K562 (cell line): ENCODE results near the gene LPCAT1. TPM values are rescaled to one million over a fixed set of nuclear protein-coding genes. Genes with fewer than 3 reads are reported as not detected.

ENCODE experiments used
- ATAC-seq: fragments of 200-7000 bp; cut with Tn5 transposase; 3 replicates; pipeline ENCODE4 v1.9.1; 2020; ENCODE audit warnings: moderate library complexity
- BruUV-seq: library from RNA; stranded (reverse); fragments of 400-500 nt; replicated peaks from 2 replicates; lab custom pipeline; 2021; lab: Mats Ljungman, UMichigan
- CTCF ChIA-PET: fragments of 300-600 bp; formaldehyde crosslinking; extraction: SDS; loops from one replicate; lab custom pipeline; 2021; ENCODE audit warnings: low intra/inter-chr PET ratio; lab: Yijun Ruan, JAX
- POLR2A ChIA-PET: fragments of 300-600, 350-650 bp; sonication (Branson Sonifier 250); formaldehyde crosslinking; extraction: SDS; loops from one replicate; lab custom pipeline; 2021; ENCODE audit warnings: antibody characterized with exemption, inconsistent platforms; lab: Yijun Ruan, JAX
- DNase-seq, 4 experiments: peaks; one replicate each; pipeline versions ENCODE4 v3.0.0 to v3.0.0-alpha.2; 2011 to 2018; ENCODE audit warnings: low spot score in 3 of 4, mixed read lengths in 3 of 4; ENCODE audit errors: extremely low read depth in 1 of 4
- FAIRE-seq: peaks from 2 replicates; lab custom pipeline; 2011; peaks lifted over from hg19 to GRCh38; lab: Jason Lieb, UNC
- H2AFZ ChIP-seq: 2 replicates; pipeline ENCODE4 v1.6.0; 2011; ENCODE audit warnings: low read depth, low read length, control low read depth, inconsistent platforms
- H3K27ac ChIP-seq: fragments of 200-600 bp; 3 replicates; pipeline ENCODE4 v1.8.0; 2011; ENCODE audit warnings: low read depth, mild to moderate bottlenecking, control low read depth, inconsistent platforms, low read length, moderate library complexity, mixed read lengths; ENCODE audit errors: extremely low read depth
- H3K27me3 ChIP-seq, 2 experiments: fragments of 300-600 bp in 1 of 2; 2 replicates in 1 of 2; 3 replicates in 1 of 2; pipeline versions ENCODE4 v1.6.0 to v1.8.0; 2011; ENCODE audit warnings: inconsistent platforms in 2 of 2, low read length in 2 of 2, mild to moderate bottlenecking in 1 of 2, mixed read lengths in 1 of 2, moderate library complexity in 1 of 2; ENCODE audit not compliant: control insufficient read depth in 2 of 2, insufficient read depth in 2 of 2
- H3K36me3 ChIP-seq: fragments of 300-600 bp; 3 replicates; pipeline ENCODE4 v1.8.0; 2011; ENCODE audit warnings: mild to moderate bottlenecking, low read length, inconsistent platforms; ENCODE audit not compliant: control insufficient read depth, insufficient read depth
- H3K4me1 ChIP-seq, 2 experiments: fragments of 200-600 bp in 1 of 2; replicated peaks in 1 of 2; 2 replicates in 1 of 2; 3 replicates in 1 of 2; pipeline versions ENCODE4 v1.5.1 to v1.8.0; 2011; ENCODE audit warnings: inconsistent platforms in 2 of 2, low read length in 2 of 2, mild to moderate bottlenecking in 1 of 2, mixed read lengths in 1 of 2, moderate library complexity in 1 of 2; ENCODE audit not compliant: control insufficient read depth in 2 of 2, insufficient read depth in 2 of 2
- H3K4me2 ChIP-seq: 2 replicates; pipeline ENCODE4 v1.6.1; 2011; ENCODE audit warnings: low read length, control low read depth, inconsistent platforms, mixed read lengths; ENCODE audit not compliant: insufficient read depth
- H3K4me3 ChIP-seq: fragments of 200-600 bp; sonication (generic), shearing (Covaris generic); 2 replicates; pipeline ENCODE4 v1.5.1; 2016; ENCODE audit warnings: control low read depth, inconsistent platforms
- H3K79me2 ChIP-seq: fragments of 200-600 bp; 3 replicates; pipeline ENCODE4 v1.8.0; 2011; ENCODE audit warnings: low read length, inconsistent platforms; ENCODE audit not compliant: control insufficient read depth, insufficient read depth
- H3K9ac ChIP-seq, 2 experiments: 2 replicates each; pipeline versions ENCODE4 v1.6.0 to v1.6.1; 2011; ENCODE audit warnings: low read depth in 2 of 2, low read length in 2 of 2, control low read depth in 1 of 2, inconsistent platforms in 1 of 2, mild to moderate bottlenecking in 1 of 2, mixed read lengths in 1 of 2; ENCODE audit not compliant: insufficient read depth in 1 of 2
- H3K9me1 ChIP-seq: one replicate; pipeline ENCODE4 v1.6.0; 2011; ENCODE audit warnings: inconsistent platforms, mild to moderate bottlenecking, low read length, moderate library complexity; ENCODE audit not compliant: control insufficient read depth, insufficient read depth
- H3K9me3 ChIP-seq: replicated peaks from 2 replicates; pipeline ENCODE4 v1.5.1; 2011; ENCODE audit warnings: low read depth, low read length, inconsistent platforms; ENCODE audit not compliant: control insufficient read depth, insufficient read depth
- H4K20me1 ChIP-seq: replicated peaks from 2 replicates; pipeline ENCODE4 v1.6.1; 2011; ENCODE audit warnings: low read length, inconsistent platforms, mixed read lengths; ENCODE audit not compliant: control insufficient read depth, insufficient read depth
- BRD4 ChIP-seq: fragments of 200-600 bp; sonication (generic); IDR thresholded peaks from 2 replicates; pipeline ENCODE4 v1.6.1; 2017; ENCODE audit warnings: inconsistent platforms
- HMGXB4 ChIP-seq: sonication (generic); formaldehyde crosslinking; IDR thresholded peaks from 2 replicates; pipeline ENCODE4 v1.8.1; 2023; ENCODE audit warnings: mild to moderate bottlenecking, missing genetic modification reagents
- MECOM ChIP-seq: fragments of 250-450 bp; sonication (Bioruptor Pico); IDR thresholded peaks from 2 replicates; pipeline ENCODE4 v1.8.0; 2022; ENCODE audit warnings: inconsistent platforms
- NFIC ChIP-seq: fragments of 450-650 bp; IDR thresholded peaks from 2 replicates; pipeline ENCODE4 v1.6.1; 2017; ENCODE audit warnings: mild to moderate bottlenecking, inconsistent platforms
- POLR2G ChIP-seq: fragments of 200-400 bp; formaldehyde crosslinking; IDR thresholded peaks from 2 replicates; pipeline ENCODE4 v1.6.1; 2017; ENCODE audit warnings: low read depth, mild to moderate bottlenecking, antibody characterized with exemption, low read length, moderate library complexity
- PRMT5 ChIP-seq: sonication (generic); formaldehyde crosslinking; IDR thresholded peaks from 2 replicates; pipeline ENCODE4 v1.5.0; 2020; ENCODE audit warnings: missing genetic modification reagents
- SIN3A ChIP-seq, 2 experiments: fragments of 150-350 bp in 1 of 2; IDR thresholded peaks; 2 replicates each; pipeline ENCODE4 v1.6.1; 2011 to 2016; ENCODE audit warnings: borderline replicate concordance in 2 of 2, low read depth in 2 of 2, low read length in 2 of 2, mild to moderate bottlenecking in 2 of 2, moderate library complexity in 2 of 2; ENCODE audit not compliant: control insufficient read depth in 1 of 2
- TCFL5 ChIP-seq: fragments of 250-450 bp; sonication (Bioruptor Pico); conservative IDR thresholded peaks from 2 replicates; pipeline ENCODE4 v1.6.1; 2021; ENCODE audit warnings: mild to moderate bottlenecking, moderate library complexity, matching md5 sums
- TEAD4 ChIP-seq, 2 experiments: sonication (generic) in 1 of 2; formaldehyde crosslinking in 1 of 2; IDR thresholded peaks; 2 replicates each; pipeline versions ENCODE4 v1.6.1 to v1.8.0; 2012 to 2022; ENCODE audit warnings: borderline replicate concordance in 1 of 2, inconsistent platforms in 1 of 2, low read length in 1 of 2, mild to moderate bottlenecking in 1 of 2, missing genetic modification reagents in 1 of 2
- TSC22D4 ChIP-seq: fragments of 450-650 bp; IDR thresholded peaks from 2 replicates; pipeline ENCODE4 v1.6.1; 2016; ENCODE audit warnings: missing genetic modification characterization, missing biosample characterization, control low read depth
- WHSC1 ChIP-seq: IDR thresholded peaks from one replicate; pipeline ENCODE4 v1.6.1; 2012; ENCODE audit warnings: low read length, control low read depth, inconsistent platforms
- ZC3H8 ChIP-seq: fragments of 450-650 bp; IDR thresholded peaks from 2 replicates; pipeline ENCODE4 v1.6.1; 2017
- ZNF444 ChIP-seq: fragments of 250-450 bp; sonication (Bioruptor Pico); IDR thresholded peaks from 2 replicates; pipeline ENCODE4 v1.4.0; 2020; ENCODE audit warnings: mild to moderate bottlenecking, moderate library complexity
- WGBS: fragments of 100-300 bp; shearing (Covaris generic); methylation state at CpG from one replicate; pipeline ENCODE4 v1.1.6; 2016; ENCODE audit warnings: low coverage, mixed read lengths; ENCODE audit not compliant: insufficient coverage; ENCODE audit errors: missing lambda C conversion rate; 5-methylcytosine and 5-hydroxymethylcytosine counted together
- in situ Hi-C: fragments of 300-500 bp; cut with MboI; formaldehyde crosslinking; loops from 4 replicates; pipeline ENCODE4 v1.15.0; 2018; ENCODE audit warnings: inconsistent platforms, mixed read lengths
- intact Hi-C: fragments of 100-400 bp; cut with micrococcal nuclease; formaldehyde crosslinking; loops from 2 replicates; pipeline ENCODE4 v1.14.2; 2022
- polyA plus RNA-seq, 8 experiments: library from polyadenylated mRNA; depleted of rRNA in 4 of 8; stranded (reverse) in 5 of 8; unstranded in 3 of 8; fragments of >200 nt; fragmentation: Nextera tagmentation in 2 of 8; fragmentation: Illumina TruSeq in 1 of 8; extraction: Ambion mirVana in 2 of 8; extraction: Trizol in 1 of 8; gene quantifications; 2 replicates each; pipeline versions ENCODE4 v1.2.1 to v1.2.3, GENCODE V29; 2011 to 2014; ENCODE audit warnings: inconsistent platforms in 1 of 8, missing spikeins in 1 of 8
- total RNA-seq, 7 experiments: library from RNA; depleted of rRNA in 6 of 7; stranded (reverse); fragments of >200 nt in 6 of 7; fragmentation: Illumina TruSeq in 2 of 7; extraction: Trizol in 2 of 7; gene quantifications; 2 replicates each; pipeline versions ENCODE4 v1.2.1 to v1.2.3, GENCODE V29; 2011 to 2021; ENCODE audit warnings: low replicate concordance in 1 of 7

Gene LPCAT1
- total and polyA plus RNA-seq, 9 of the 15 experiments (the other 6 are each of a cell fraction or from before 2014, with no cell fraction given) = 0.14 to 18.4 (median 13.9) TPM

DNA sequence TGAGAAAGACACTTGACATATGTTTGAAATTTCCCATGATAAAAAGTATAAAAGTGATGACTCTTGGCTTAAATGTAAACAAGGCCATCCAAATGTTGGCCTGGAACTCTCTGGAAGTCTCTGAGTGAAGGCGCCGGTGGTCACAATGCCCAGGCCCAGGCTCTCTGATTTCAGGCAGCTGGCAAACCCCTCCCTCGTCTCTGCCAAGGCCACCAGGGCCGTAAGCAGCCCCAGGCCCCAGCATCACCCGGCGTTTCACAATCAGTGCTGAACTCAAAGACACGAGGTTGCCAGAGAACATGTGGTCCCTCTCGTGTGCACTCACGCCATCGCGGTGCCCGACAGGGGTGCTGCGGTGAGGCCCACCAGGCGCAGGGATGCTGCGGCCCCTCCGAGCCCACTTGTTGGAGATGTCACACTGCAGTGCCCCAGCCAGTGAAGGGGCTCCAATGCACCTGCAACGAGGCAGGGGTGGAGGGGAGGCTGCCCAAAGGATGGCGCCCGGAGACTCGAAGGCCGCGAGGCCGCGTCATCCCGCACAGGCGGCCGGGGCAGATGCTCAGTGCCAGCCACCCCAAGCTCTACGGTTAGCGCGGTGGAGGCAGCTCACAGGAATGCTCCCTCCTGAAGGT is 15.0 kb downstream of the LPCAT1 start:
- no peaks in the 10 kb centered on the region for H3K27me3 ChIP-seq
- FAIRE-seq = no peak
- POLR2A ChIA-PET = interaction anchor here (0.6 kb wide), 1 partner anchor 13 kb away, joined by 3 read pairs; no protein-coding TSS in a partner anchor
- TF ChIP-seq POLR2G (peak; percentile 45; the same call in 1 of the 2 replicates), WHSC1 (no peak)
- TF ChIP-seq, all 486 proteins: peak for 1
- Histone ChIP-seq H3K4me2 (no peak overlapping the region), H3K9me3 (no peaks in the 10 kb centered on the region), H3K79me2 (peaks cover 2% of the 10 kb centered on the region; the same call in 1 of the 3 replicates), H3K36me3 (no peaks in the 10 kb centered on the region; the same call in 2 of the 3 replicates), H4K20me1 (peaks cover 50% of the 10 kb centered on the region), H3K4me3 (no peak overlapping the region), H2AFZ (no peak overlapping the region), H3K27ac (no peak overlapping the region), H3K4me1 (peaks cover 2 to 52% of the 10 kb centered on the region in 2 experiments; a peak in 4 of 5 replicates), H3K9ac (no peak overlapping the region), H3K9me1 (peaks cover 6% of the 10 kb centered on the region)
- ATAC-seq (no peak), DNase-seq (no peak)
- CTCF ChIA-PET = no interaction called here
- in situ Hi-C loops = no loop called here
- WGBS = 76% methylated on average over 30 of the region's 30 CpGs
- intact Hi-C loops = no loop called here
- no TSS peak for BruUV-seq

DNA sequence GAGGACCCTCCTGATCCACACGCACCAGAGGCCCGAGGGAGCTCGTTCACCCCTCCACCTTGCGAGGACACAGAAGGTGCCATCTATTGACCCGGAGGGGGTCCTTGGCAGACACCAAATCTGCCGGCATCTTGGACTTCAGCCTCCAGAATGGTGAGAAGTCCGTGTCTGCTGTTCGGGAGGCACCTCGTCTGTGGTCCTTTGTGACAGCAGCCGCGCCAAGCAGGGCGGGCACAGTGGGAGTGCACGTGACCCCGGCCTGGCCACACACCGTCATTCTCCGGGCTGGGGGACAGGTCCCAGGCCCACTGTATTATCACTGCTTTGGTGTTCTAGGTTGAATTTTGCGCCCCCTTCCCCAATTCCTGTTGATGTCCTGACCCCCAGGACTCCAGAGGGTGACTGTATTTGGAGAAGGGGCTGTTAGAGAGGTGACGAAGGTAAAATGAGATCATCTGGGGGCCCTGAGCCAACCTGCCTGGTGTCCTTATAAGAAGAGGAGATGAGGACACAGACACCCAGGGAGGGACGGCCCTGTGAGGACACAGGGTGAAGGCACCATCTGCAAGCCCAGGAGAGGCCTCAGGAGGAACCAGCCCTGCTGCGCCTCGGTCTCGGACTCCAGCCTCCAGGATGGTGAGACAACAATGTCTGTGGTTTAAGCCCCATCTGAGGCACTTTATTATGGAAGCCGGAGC is 15.7 kb downstream of the LPCAT1 start:
- no peaks in the 10 kb centered on the region; the same call in 2 of the 3 replicates for H3K36me3 ChIP-seq
- no peak overlapping the region for H2AFZ ChIP-seq
- no peak for DNase-seq
- peaks cover 9 to 56% of the 10 kb centered on the region in 2 experiments; a peak in 4 of 5 replicates for H3K4me1 ChIP-seq
- CTCF ChIA-PET = no interaction called here
- H3K9me3 ChIP-seq = no peaks in the 10 kb centered on the region
- FAIRE-seq = no peak
- H3K27me3 ChIP-seq = no peaks in the 10 kb centered on the region
- H3K27ac ChIP-seq = no peak overlapping the region
- H3K9me1 ChIP-seq = peaks cover 9% of the 10 kb centered on the region
- no peak overlapping the region for H3K4me2 ChIP-seq
- ATAC-seq = no peak
- no peak overlapping the region for H3K4me3 ChIP-seq
- no TSS peak for BruUV-seq
- intact Hi-C loops (no loop called here), in situ Hi-C loops (no loop called here)
- no peak overlapping the region for H3K9ac ChIP-seq
- POLR2A ChIA-PET = interaction anchor here (1.3 kb wide), 1 partner anchor 16 kb away, joined by 3 read pairs; the partner anchor contains the start of gene LPCAT1
- peaks cover 2% of the 10 kb centered on the region; the same call in 1 of the 3 replicates for H3K79me2 ChIP-seq
- WGBS = 62% methylated on average over 23 of the region's 23 CpGs
- peaks cover 50% of the 10 kb centered on the region for H4K20me1 ChIP-seq
- no peak for TF ChIP-seq ZC3H8
- TF ChIP-seq MECOM (CRISPR knock-in tag) = no peak
- TF ChIP-seq PRMT5 (CRISPR knock-in tag) = no peak
- no peak for TF ChIP-seq TEAD4 (IDR thresholded peaks at IDR 0.05; ENCODE audit: low read length)
- no peak for TF ChIP-seq TEAD4 (CRISPR knock-in tag; IDR thresholded peaks at IDR 0.05; ENCODE audit: borderline replicate concordance)
- TF ChIP-seq HMGXB4 = no peak
- no peak for TF ChIP-seq TSC22D4 (tag)
- no peak for TF ChIP-seq BRD4
- no peak for TF ChIP-seq ZNF444
- TF ChIP-seq SIN3A (IDR thresholded peaks at IDR 0.05; ENCODE audit: borderline replicate concordance in 2 of 2, control insufficient read depth in 1 of 2, low read depth in 2 of 2, low read length in 2 of 2) = no peak
- no peak for TF ChIP-seq TCFL5 (CRISPR knock-in tag)
- no peak for TF ChIP-seq NFIC
